OCI-M2 (cell line): Measurements from ENCODE around the gene BCL2L2.

Source experiments
- DNase-seq: peaks from one replicate; lab custom pipeline; 2025; ENCODE audit not compliant: unreplicated experiment; lab: John Stamatoyannopoulos, UW

The BCL2L2 gene

DNA sequence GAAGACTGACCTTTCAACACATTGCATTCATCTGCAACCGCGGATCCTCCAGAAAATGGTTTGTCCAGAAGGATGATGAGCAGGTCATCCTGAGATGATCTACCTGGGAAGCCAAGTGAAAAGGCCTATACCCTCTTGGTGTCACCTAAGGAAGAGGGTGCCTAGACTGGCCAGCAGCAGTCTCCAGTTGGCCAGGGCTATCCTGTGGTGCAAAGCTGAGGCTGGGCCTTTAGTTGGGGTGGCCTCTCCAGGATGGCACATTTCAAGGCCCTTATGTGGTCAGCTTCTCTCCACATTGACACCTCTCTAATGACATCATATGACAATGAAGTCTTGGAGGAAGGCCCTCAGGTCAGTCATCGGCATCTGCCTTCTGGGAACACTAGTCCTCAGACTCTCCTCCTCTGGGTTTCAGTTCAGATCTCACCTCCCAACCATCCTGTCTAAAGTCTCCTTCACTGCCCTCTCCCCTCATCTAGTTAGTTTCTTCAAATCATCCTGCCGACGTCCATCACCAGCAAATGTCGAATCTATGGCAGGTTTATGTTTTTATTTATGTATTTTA is 49.3 kb downstream of the BCL2L2 start:
- no peak for DNase-seq

- DNase-seq, result no peak
Observed at GRCh38 chr14:23356662-23357061, 50.0 kb downstream of the BCL2L2 start.

- no peak for DNase-seq
Observed at GRCh38 chr14:23357261-23357660, 50.6 kb downstream of the BCL2L2 start.

- no peak for DNase-seq
Observed at GRCh38 chr14:23358042-23358441, 51.4 kb downstream of the BCL2L2 start.

GRCh38 chr14:23358553-23359166 is 52.0 kb downstream of the BCL2L2 start:
- no peak for DNase-seq

GRCh38 chr14:23359167-23359626 is 52.6 kb downstream of the BCL2L2 start:
- no peak for DNase-seq

DNA sequence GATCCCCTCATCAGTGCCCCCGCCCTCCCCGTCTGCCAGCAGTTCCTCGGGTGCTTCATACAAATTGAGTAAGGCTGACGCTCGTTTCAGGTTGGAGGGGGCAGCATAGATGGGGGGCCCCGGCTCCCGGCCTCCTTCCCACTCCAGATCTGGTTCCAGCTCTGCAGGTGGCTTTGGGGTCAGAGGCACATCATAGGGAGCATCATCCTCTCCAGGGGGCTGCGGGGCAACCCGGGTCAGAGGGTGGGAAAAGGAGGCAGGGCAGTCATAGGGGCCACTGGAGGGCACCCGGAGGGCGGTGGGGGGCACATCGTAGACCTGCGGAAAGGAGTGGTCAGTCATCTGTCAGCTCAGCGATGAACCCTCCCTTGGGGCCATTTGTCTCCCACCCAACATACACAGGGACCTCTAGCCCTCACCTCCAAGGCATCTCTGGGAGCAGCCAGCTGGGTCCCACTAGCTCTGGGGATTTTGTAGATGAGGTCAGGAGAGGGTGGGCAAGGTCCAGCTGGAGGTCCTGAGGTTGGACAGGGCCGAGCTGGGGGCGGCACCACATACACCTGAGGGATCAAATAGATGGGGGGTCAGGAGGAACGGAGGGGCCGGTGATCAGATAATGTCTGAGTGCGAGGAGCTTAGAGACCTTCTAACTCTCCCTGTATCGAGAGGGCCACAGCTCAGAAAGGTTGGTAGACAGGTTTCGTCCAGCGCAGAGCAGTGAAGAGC is 53.3 kb downstream of the BCL2L2 start:
- no peak for DNase-seq

DNA sequence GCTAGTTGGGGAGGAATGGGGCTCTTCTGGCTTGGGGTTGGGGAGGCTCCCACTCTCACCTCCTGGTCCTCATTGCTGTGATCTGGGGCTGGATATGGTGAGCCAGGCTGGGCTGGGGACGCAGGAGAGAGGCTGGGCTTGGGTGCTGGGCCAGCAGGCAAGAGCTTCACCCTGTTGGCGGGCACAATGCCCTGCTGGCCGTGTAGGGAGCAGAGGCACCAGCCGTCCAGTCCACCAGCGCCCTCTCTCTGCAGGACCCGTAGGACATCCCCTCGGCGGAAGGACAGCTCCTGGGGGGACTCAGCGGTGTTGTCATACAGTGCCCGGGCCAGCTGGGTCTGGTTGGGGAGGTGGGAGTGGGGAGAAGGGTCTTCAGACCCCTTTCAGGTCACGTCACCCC is 53.9 kb downstream of the BCL2L2 start:
- DNase-seq, result no peak

DNA sequence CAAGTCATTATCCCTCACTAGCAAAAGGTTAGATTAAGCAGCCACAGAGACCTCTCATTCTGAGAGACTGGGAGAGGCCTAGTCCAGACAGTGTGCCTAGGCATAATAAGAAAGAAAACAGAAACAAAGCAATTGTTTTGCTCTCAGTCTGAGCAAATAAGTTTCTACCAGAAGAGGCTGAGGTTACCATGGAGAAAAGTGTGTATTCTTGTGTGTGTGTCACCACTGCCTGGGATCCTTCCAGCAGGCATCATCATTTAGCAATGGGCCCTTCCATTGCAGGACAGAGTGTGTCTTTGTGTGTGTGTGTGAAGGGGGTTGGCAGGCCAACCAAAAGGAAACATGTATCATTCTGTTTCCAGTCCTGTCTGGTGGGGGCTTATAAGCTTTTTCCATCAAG is 54.7 kb downstream of the BCL2L2 start:
- DNase-seq, result no peak
